Activated naive CD8-positive, alpha-beta T cell treated with anti-CD3 and anti-CD28 coated beads for 36 hours (primary cell): ENCODE results near the gene CNEP1R1. TPM values are rescaled to one million over a fixed set of nuclear protein-coding genes. Genes with fewer than 3 reads are reported as not detected.

Experiments used
- DNase-seq: peaks from one replicate; pipeline ENCODE4 v3.0.0; 2021
- H3K27ac Mint-ChIP-seq: one replicate; pipeline ENCODE4 v1.8.0; 2022; ENCODE audit warnings: mild to moderate bottlenecking, moderate library complexity, mixed read lengths
- H3K27me3 Mint-ChIP-seq: one replicate; pipeline ENCODE4 v1.8.0; 2022; ENCODE audit warnings: mild to moderate bottlenecking, mixed read lengths
- H3K36me3 Mint-ChIP-seq: one replicate; pipeline ENCODE4 v1.8.0; 2021; ENCODE audit warnings: mild to moderate bottlenecking, mixed read lengths
- H3K4me1 Mint-ChIP-seq: one replicate; pipeline ENCODE4 v1.8.0; 2021; ENCODE audit warnings: mixed read lengths
- H3K4me3 Mint-ChIP-seq: one replicate; pipeline ENCODE4 v1.8.0; 2022; ENCODE audit warnings: mild to moderate bottlenecking, moderate library complexity, mixed read lengths
- H3K9me3 Mint-ChIP-seq: one replicate; pipeline ENCODE4 v1.8.0; 2022; ENCODE audit warnings: mixed read lengths
- total RNA-seq, 2 experiments: library from RNA; stranded (reverse); gene quantifications; one replicate each; pipeline ENCODE4 v1.2.3, GENCODE V29; 2021

Gene CNEP1R1
- total RNA-seq, 2 experiments from 2014 or later: 15.6 to 16.0 TPM

- Mint-ChIP-seq H3K36me3 (peaks cover 27% of the 10 kb centered on the region), H3K4me3 (peak within 1 kb of the TSS; percentile 84), H3K27ac (peak within 1 kb of the TSS; percentile 89), H3K9me3 (no peaks in the 10 kb centered on the region), H3K27me3 (no peaks in the 10 kb centered on the region), H3K4me1 (peaks cover 41% of the 10 kb centered on the region)
- DNase-seq: peak; percentile 93
Observed at GRCh38 chr16:50065624-50066481, 40.8 kb downstream of the CNEP1R1 start, which contains the start of gene HEATR3. Gene HEATR3 (plus strand): TSS chr16:50065970. CDS start chr16:50066132, 162 bp downstream.

- DNase-seq: no peak
- no peaks in the 10 kb centered on the region for H3K27me3 Mint-ChIP-seq
Observed at GRCh38 chr16:50066482-50067289, 41.7 kb downstream of the CNEP1R1 start.

GRCh38 chr16:50067290-50067853 is 42.3 kb downstream of the CNEP1R1 start:
- Mint-ChIP-seq H3K27ac (peak overlapping the region; percentile 75), H3K27me3 (no peaks in the 10 kb centered on the region), H3K4me1 (peaks cover 46% of the 10 kb centered on the region), H3K36me3 (peaks cover 31% of the 10 kb centered on the region), H3K4me3 (peak overlapping the region; percentile 84), H3K9me3 (no peaks in the 10 kb centered on the region)
- DNase-seq: peak; percentile 19

More at GRCh38 chr16:50066482-50067289, 41.7 kb downstream of the CNEP1R1 start:
- H3K27ac Mint-ChIP-seq: peak overlapping the region; percentile 75
- H3K4me3 Mint-ChIP-seq: peak overlapping the region; percentile 84
- peaks cover 44% of the 10 kb centered on the region for H3K4me1 Mint-ChIP-seq
- H3K9me3 Mint-ChIP-seq: no peaks in the 10 kb centered on the region
- H3K36me3 Mint-ChIP-seq: peaks cover 31% of the 10 kb centered on the region

- Mint-ChIP-seq H3K36me3 (peaks cover 31% of the 10 kb centered on the region), H3K27me3 (no peaks in the 10 kb centered on the region), H3K27ac (no peak overlapping the region), H3K4me1 (peaks cover 52% of the 10 kb centered on the region), H3K9me3 (no peaks in the 10 kb centered on the region), H3K4me3 (peak overlapping the region; percentile 25)
- DNase-seq: no peak
Observed at GRCh38 chr16:50068550-50068949, 43.5 kb downstream of the CNEP1R1 start.

- no peaks in the 10 kb centered on the region for H3K9me3 Mint-ChIP-seq
- peaks cover 31% of the 10 kb centered on the region for H3K36me3 Mint-ChIP-seq
- H3K27ac Mint-ChIP-seq: no peak overlapping the region
- peaks cover 52% of the 10 kb centered on the region for H3K4me1 Mint-ChIP-seq
- no peak overlapping the region for H3K4me3 Mint-ChIP-seq
- no peak for DNase-seq
- no peaks in the 10 kb centered on the region for H3K27me3 Mint-ChIP-seq
Observed at GRCh38 chr16:50069060-50069459, 44.0 kb downstream of the CNEP1R1 start.

GRCh38 chr16:50071075-50071671 is 46.1 kb downstream of the CNEP1R1 start:
- peaks cover 35% of the 10 kb centered on the region for H3K36me3 Mint-ChIP-seq
- peaks cover 46% of the 10 kb centered on the region for H3K4me1 Mint-ChIP-seq
- no peak overlapping the region for H3K27ac Mint-ChIP-seq

GRCh38 chr16:50072730-50073129 is 47.7 kb downstream of the CNEP1R1 start:
- peaks cover 36% of the 10 kb centered on the region for H3K4me1 Mint-ChIP-seq
- DNase-seq: no peak
- no peaks in the 10 kb centered on the region for H3K27me3 Mint-ChIP-seq
- peaks cover 28% of the 10 kb centered on the region for H3K36me3 Mint-ChIP-seq
- no peak overlapping the region for H3K27ac Mint-ChIP-seq
- no peaks in the 10 kb centered on the region for H3K9me3 Mint-ChIP-seq
- no peak overlapping the region for H3K4me3 Mint-ChIP-seq

More at GRCh38 chr16:50071075-50071671, 46.1 kb downstream of the CNEP1R1 start:
- H3K4me3 Mint-ChIP-seq: no peak overlapping the region
- H3K9me3 Mint-ChIP-seq: no peaks in the 10 kb centered on the region
- no peaks in the 10 kb centered on the region for H3K27me3 Mint-ChIP-seq
- DNase-seq: no peak

GRCh38 chr16:50079397-50080140 is 54.5 kb downstream of the CNEP1R1 start:
- H3K36me3 Mint-ChIP-seq: peaks cover 45% of the 10 kb centered on the region

GRCh38 chr16:50081428-50082018 is 56.5 kb downstream of the CNEP1R1 start:
- Mint-ChIP-seq H3K36me3 (peaks cover 45% of the 10 kb centered on the region), H3K27me3 (no peaks in the 10 kb centered on the region), H3K27ac (no peak overlapping the region), H3K4me3 (no peak overlapping the region), H3K4me1 (peaks cover 19% of the 10 kb centered on the region), H3K9me3 (no peaks in the 10 kb centered on the region)
- no peak for DNase-seq

More at GRCh38 chr16:50079397-50080140, 54.5 kb downstream of the CNEP1R1 start:
- no peak overlapping the region for H3K27ac Mint-ChIP-seq
- peaks cover 21% of the 10 kb centered on the region for H3K4me1 Mint-ChIP-seq
- DNase-seq: no peak
- H3K9me3 Mint-ChIP-seq: no peaks in the 10 kb centered on the region
- no peak overlapping the region for H3K4me3 Mint-ChIP-seq
- H3K27me3 Mint-ChIP-seq: no peaks in the 10 kb centered on the region

GRCh38 chr16:50083996-50084395 is 59.0 kb downstream of the CNEP1R1 start:
- Mint-ChIP-seq H3K27me3 (no peaks in the 10 kb centered on the region), H3K4me3 (no peak overlapping the region), H3K9me3 (no peaks in the 10 kb centered on the region), H3K27ac (no peak overlapping the region), H3K36me3 (peaks cover 36% of the 10 kb centered on the region), H3K4me1 (peaks cover 13% of the 10 kb centered on the region)
- DNase-seq: no peak

GRCh38 chr16:50086176-50086575 is 61.2 kb downstream of the CNEP1R1 start:
- Mint-ChIP-seq H3K4me3 (no peak overlapping the region), H3K4me1 (peaks cover 8% of the 10 kb centered on the region), H3K27me3 (no peaks in the 10 kb centered on the region), H3K27ac (no peak overlapping the region), H3K9me3 (no peaks in the 10 kb centered on the region), H3K36me3 (peaks cover 25% of the 10 kb centered on the region)
- DNase-seq: no peak
